HG03354 (cell line): Measurements from ENCODE around the gene ZBTB21.
"Not testable (repeated sequence)": the region's sequence is repeated elsewhere in the genome, so short reads cannot be mapped to it uniquely, and the experiment has no call there.

Experiments
- ATAC-seq: cut with Tn5 transposase; IDR thresholded peaks from one replicate; pipeline ENCODE4 v1.9.1; 2021; ENCODE audit warnings: mild to moderate bottlenecking; ENCODE audit not compliant: unreplicated experiment, poor library complexity, severe bottlenecking

ZBTB21 gene

GRCh38 chr21:41973427-41973831 lies 36.7 kb downstream of the ZBTB21 start:
- no peak for ATAC-seq

GRCh38 chr21:41972511-41973205 lies 37.5 kb downstream of the ZBTB21 start:
- no peak for ATAC-seq

- ATAC-seq, result no peak
Measured at GRCh38 chr21:41971891-41972290, 38.3 kb downstream of the ZBTB21 start.

- ATAC-seq, result no peak
Measured at GRCh38 chr21:41970751-41971653, 39.2 kb downstream of the ZBTB21 start.

GRCh38 chr21:41970106-41970391 lies 40.1 kb downstream of the ZBTB21 start:
- ATAC-seq, result no peak

GRCh38 chr21:41967708-41968107 lies 42.5 kb downstream of the ZBTB21 start:
- ATAC-seq, result no peak

- no peak for ATAC-seq
Measured at GRCh38 chr21:41966872-41967621, 43.1 kb downstream of the ZBTB21 start.

- no peak for ATAC-seq
Measured at GRCh38 chr21:41966041-41966833, 43.9 kb downstream of the ZBTB21 start.

- ATAC-seq, result no peak
Measured at GRCh38 chr21:41965461-41966013, 44.6 kb downstream of the ZBTB21 start.

GRCh38 chr21:41965045-41965444 lies 45.1 kb downstream of the ZBTB21 start:
- ATAC-seq, result no peak

- no peak for ATAC-seq
Measured at GRCh38 chr21:41964171-41964570, 46.0 kb downstream of the ZBTB21 start.

- ATAC-seq, result no peak
Measured at GRCh38 chr21:41962425-41962966, 47.7 kb downstream of the ZBTB21 start.

- no peak for ATAC-seq
Measured at GRCh38 chr21:41961753-41962152, 48.4 kb downstream of the ZBTB21 start.

GRCh38 chr21:41961282-41961701 lies 48.9 kb downstream of the ZBTB21 start:
- ATAC-seq, result no peak

GRCh38 chr21:41960386-41960785 lies 49.8 kb downstream of the ZBTB21 start:
- no peak for ATAC-seq

GRCh38 chr21:41959697-41960096 lies 50.5 kb downstream of the ZBTB21 start:
- not testable (repeated sequence) for ATAC-seq

GRCh38 chr21:41958886-41959563 lies 51.1 kb downstream of the ZBTB21 start:
- no peak for ATAC-seq

- no peak for ATAC-seq
Measured at GRCh38 chr21:41957991-41958766, 52.0 kb downstream of the ZBTB21 start.
